Lower leg skin (tissue), 3 donors: ENCODE results near the gene MED25.

Experiments used
- CTCF ChIP-seq, 3 donors: fragments of 450-650 bp; IDR thresholded peaks; one replicate each; pipeline ENCODE4 v1.5.1; 2016; ENCODE audit warnings: antibody characterized with exemption in 3 of 3, mild to moderate bottlenecking in 3 of 3, moderate library complexity in 2 of 3
- POLR2A ChIP-seq, 2 donors: fragments of 450-650 bp; IDR thresholded peaks; one replicate each; pipeline ENCODE4 v1.6.1; 2016 to 2017; ENCODE audit warnings: antibody characterized with exemption in 2 of 2, mild to moderate bottlenecking in 1 of 2, moderate library complexity in 1 of 2

- TF ChIP-seq POLR2A (IDR thresholded peaks at IDR 0.05), result no peak
- no peak for TF ChIP-seq CTCF (IDR thresholded peaks at IDR 0.05)
Measured at GRCh38 chr19:49881672-49882394, 63.7 kb downstream of the MED25 start.
